Measurements from ENCODE around the gene HDAC4. TPM values are rescaled to one million over a fixed set of nuclear protein-coding genes. Genes with fewer than 3 reads are reported as not detected.

The HDAC4 gene
- total and polyA plus RNA-seq, 2 donors from 2014 or later = 2.2 to 56.8 TPM

- no peaks in the 10 kb centered on the region for H3K4me1 ChIP-seq (ENCODE audit: control insufficient read depth in 2 of 3, insufficient read depth in 2 of 3, low read depth in 1 of 3, low read length in 3 of 3)
Measured at GRCh38 chr2:239013678-239013976, 387.2 kb downstream of the HDAC4 start.

GRCh38 chr2:239012936-239013677 lies 387.7 kb downstream of the HDAC4 start:
- H3K9me3 ChIP-seq (ENCODE audit: control insufficient read depth in 2 of 3, insufficient read depth in 1 of 3, low read length in 3 of 3) = no peaks in the 10 kb centered on the region
- no peak overlapping the region for H3K27ac ChIP-seq (ENCODE audit: low read depth in 2 of 2, low read length in 2 of 2)
- no peak for TF ChIP-seq CTCF (IDR thresholded peaks at IDR 0.05; ENCODE audit: borderline replicate concordance, extremely low read depth, insufficient read depth)
- no peak overlapping the region for H3K9ac ChIP-seq (ENCODE audit: low read length in 3 of 3)
- H3K4me1 ChIP-seq (ENCODE audit: control insufficient read depth in 2 of 3, insufficient read depth in 2 of 3, low read depth in 1 of 3, low read length in 3 of 3) = no peaks in the 10 kb centered on the region
- H3K36me3 ChIP-seq (ENCODE audit: control insufficient read depth in 2 of 3, insufficient read depth in 3 of 3, low read length in 3 of 3) = no peaks in the 10 kb centered on the region
- intact Hi-C loops (cut with DNase I) = no loop called here
- no peaks in the 10 kb centered on the region for H3K27me3 ChIP-seq (ENCODE audit: control insufficient read depth, insufficient read depth, low read length)
- no peak overlapping the region for H3K4me3 ChIP-seq (ENCODE audit: low read length in 3 of 3)
- peak in 1 of 5 donors; percentile 22 for DNase-seq
- no peak for FAIRE-seq

More at GRCh38 chr2:239013678-239013976, 387.2 kb downstream of the HDAC4 start:
- FAIRE-seq (no peak), DNase-seq (peak in 1 of 5 donors; percentile 34)
- no peak for TF ChIP-seq CTCF (IDR thresholded peaks at IDR 0.05; ENCODE audit: borderline replicate concordance, extremely low read depth, insufficient read depth)
- Histone ChIP-seq H3K4me3 (ENCODE audit: low read length in 3 of 3) (no peak overlapping the region), H3K36me3 (ENCODE audit: control insufficient read depth in 2 of 3, insufficient read depth in 3 of 3, low read length in 3 of 3) (no peaks in the 10 kb centered on the region), H3K27ac (ENCODE audit: low read depth in 2 of 2, low read length in 2 of 2) (no peak overlapping the region), H3K9ac (ENCODE audit: low read length in 3 of 3) (no peak overlapping the region), H3K9me3 (ENCODE audit: control insufficient read depth in 2 of 3, insufficient read depth in 1 of 3, low read length in 3 of 3) (no peaks in the 10 kb centered on the region), H3K27me3 (ENCODE audit: control insufficient read depth, insufficient read depth, low read length) (no peaks in the 10 kb centered on the region)
- intact Hi-C loops (cut with DNase I) = no loop called here

GRCh38 chr2:239012228-239012627 lies 388.6 kb downstream of the HDAC4 start:
- Histone ChIP-seq H3K4me3 (ENCODE audit: low read length in 3 of 3) (no peak overlapping the region), H3K4me1 (ENCODE audit: control insufficient read depth in 2 of 3, insufficient read depth in 2 of 3, low read depth in 1 of 3, low read length in 3 of 3) (no peaks in the 10 kb centered on the region), H3K9me3 (ENCODE audit: control insufficient read depth in 2 of 3, insufficient read depth in 1 of 3, low read length in 3 of 3) (no peaks in the 10 kb centered on the region), H3K27ac (ENCODE audit: low read depth in 2 of 2, low read length in 2 of 2) (no peak overlapping the region), H3K27me3 (ENCODE audit: control insufficient read depth, insufficient read depth, low read length) (no peaks in the 10 kb centered on the region), H3K9ac (ENCODE audit: low read length in 3 of 3) (no peak overlapping the region), H3K36me3 (ENCODE audit: control insufficient read depth in 2 of 3, insufficient read depth in 3 of 3, low read length in 3 of 3) (no peaks in the 10 kb centered on the region)
- DNase-seq (peak in 1 of 5 donors; percentile 29), FAIRE-seq (no peak)
- intact Hi-C loops (cut with DNase I) = no loop called here
- TF ChIP-seq CTCF (IDR thresholded peaks at IDR 0.05; ENCODE audit: borderline replicate concordance, extremely low read depth, insufficient read depth) = no peak

GRCh38 chr2:239009589-239009961 lies 391.2 kb downstream of the HDAC4 start:
- no peak for FAIRE-seq

More at GRCh38 chr2:239009589-239009961, 391.2 kb downstream of the HDAC4 start:
- intact Hi-C loops (cut with DNase I) = no loop called here
- no peaks in the 10 kb centered on the region for H3K4me1 ChIP-seq (ENCODE audit: control insufficient read depth in 2 of 3, insufficient read depth in 2 of 3, low read depth in 1 of 3, low read length in 3 of 3)
- H3K36me3 ChIP-seq (ENCODE audit: control insufficient read depth in 2 of 3, insufficient read depth in 3 of 3, low read length in 3 of 3) = no peaks in the 10 kb centered on the region
- no peak overlapping the region for H3K9ac ChIP-seq (ENCODE audit: low read length in 3 of 3)
- H3K27ac ChIP-seq (ENCODE audit: low read depth in 2 of 2, low read length in 2 of 2) = no peak overlapping the region
- no peak for TF ChIP-seq CTCF (IDR thresholded peaks at IDR 0.05; ENCODE audit: borderline replicate concordance, extremely low read depth, insufficient read depth)
- peak in 2 of 5 donors; percentile 34 to 64 for DNase-seq
- no peak overlapping the region for H3K4me3 ChIP-seq (ENCODE audit: low read length in 3 of 3)
- H3K27me3 ChIP-seq (ENCODE audit: control insufficient read depth, insufficient read depth, low read length) = no peaks in the 10 kb centered on the region
- H3K9me3 ChIP-seq (ENCODE audit: control insufficient read depth in 2 of 3, insufficient read depth in 1 of 3, low read length in 3 of 3) = peaks cover 0 to 3% (median 0%) of the 10 kb centered on the region in 3 donors
